A673 (cell line): ENCODE results near the gene CDC25C.

Experiments used
- CTCF ChIP-seq: fragments of 300-800, 200-600 bp; sonication (generic); conservative IDR thresholded peaks from 2 replicates; pipeline ENCODE4 v1.5.1; 2017; ENCODE audit warnings: low read depth, mild to moderate bottlenecking, antibody characterized with exemption, low read length, moderate library complexity, mixed read lengths
- EZH2 ChIP-seq: fragments of 200-600 bp; sonication (generic); IDR thresholded peaks from 2 replicates; pipeline ENCODE4 v1.6.1; 2017; ENCODE audit warnings: borderline replicate concordance, low read depth, mild to moderate bottlenecking, mixed read lengths, antibody characterized with exemption, low read length; ENCODE audit not compliant: poor library complexity, severe bottlenecking

- TF ChIP-seq CTCF (no peak), EZH2 (no peak)
Observed at GRCh38 chr5:138337685-138338410, 6.2 kb upstream of the CDC25C start, which contains the start of gene FAM53C.
